HepG2 (cell line): ENCODE measurements around the gene NREP. TPM values are rescaled to one million over a fixed set of nuclear protein-coding genes. Genes with fewer than 3 reads are reported as not detected.

Experiments
- ATAC-seq: fragments of 200-7000 bp; cut with Tn5 transposase; 3 replicates; pipeline ENCODE4 v1.9.1; 2020; ENCODE audit warnings: mild to moderate bottlenecking, moderate library complexity
- BruUV-seq: library from RNA; stranded (reverse); fragments of 400-500 nt; replicated peaks from 2 replicates; lab custom pipeline; 2021; lab: Mats Ljungman, UMichigan
- CTCF ChIA-PET: fragments of 300-600 bp; formaldehyde crosslinking; extraction: SDS; loops from one replicate; lab custom pipeline; 2021; ENCODE audit warnings: low total read pairs, inconsistent platforms, low intra/inter-chr PET ratio; lab: Yijun Ruan, JAX
- POLR2A ChIA-PET: fragments of 350-600 bp; sonication (Branson Sonifier 250); formaldehyde crosslinking; loops from one replicate; lab custom pipeline; 2020; ENCODE audit warnings: antibody characterized with exemption, inconsistent platforms; lab: Yijun Ruan, JAX
- DNase-seq: peaks from one replicate; pipeline ENCODE4 v3.0.0-alpha.2; 2015; ENCODE audit warnings: low spot score
- FAIRE-seq: peaks from 3 replicates; lab custom pipeline; 2011; peaks lifted over from hg19 to GRCh38; lab: Jason Lieb, UNC
- H2AFZ ChIP-seq: one replicate; pipeline ENCODE4 v1.6.1; 2011; ENCODE audit warnings: low read length, inconsistent platforms
- H3K27ac ChIP-seq: fragments of 300-600 bp; 3 replicates; pipeline ENCODE4 v1.8.0; 2011; ENCODE audit warnings: mixed run types, mild to moderate bottlenecking, mixed read lengths, low read length, inconsistent platforms; ENCODE audit not compliant: insufficient read depth; ENCODE audit errors: extremely low read length
- H3K27me3 ChIP-seq, 2 experiments: fragments of 200-600 bp in 1 of 2; 2 replicates in 1 of 2; 3 replicates in 1 of 2; pipeline versions ENCODE4 v1.6.0 to v1.8.0; 2011; ENCODE audit warnings: low read length in 2 of 2, mild to moderate bottlenecking in 2 of 2, moderate library complexity in 2 of 2, inconsistent platforms in 1 of 2; ENCODE audit not compliant: insufficient read depth in 2 of 2, control insufficient read depth in 1 of 2
- H3K36me3 ChIP-seq, 2 experiments: fragments of 200-600 bp in 1 of 2; replicated peaks in 1 of 2; 2 replicates in 1 of 2; 3 replicates in 1 of 2; pipeline versions ENCODE4 v1.5.1 to v1.8.0; 2011; ENCODE audit warnings: low read length in 2 of 2, inconsistent platforms in 1 of 2; ENCODE audit not compliant: insufficient read depth in 2 of 2, control insufficient read depth in 1 of 2
- H3K4me1 ChIP-seq: 2 replicates; pipeline ENCODE4 v1.5.1; 2012; ENCODE audit warnings: low read length, inconsistent platforms; ENCODE audit not compliant: insufficient read depth
- H3K4me2 ChIP-seq: 2 replicates; pipeline ENCODE4 v1.6.0; 2011; ENCODE audit warnings: low read depth, low read length, inconsistent platforms
- H3K4me3 ChIP-seq, 3 experiments: fragments of 200-600 bp in 1 of 3; sonication (generic), shearing (Covaris generic) in 1 of 3; replicated peaks in 1 of 3; 2 replicates each; pipeline ENCODE4 v1.5.1; 2011 to 2016; ENCODE audit warnings: low read length in 3 of 3, inconsistent platforms in 2 of 3, low read depth in 2 of 3, mild to moderate bottlenecking in 2 of 3, control low read depth in 1 of 3, mixed read lengths in 1 of 3; ENCODE audit not compliant: insufficient read depth in 1 of 3
- H3K79me2 ChIP-seq: one replicate; pipeline ENCODE4 v1.6.1; 2011; ENCODE audit warnings: low read length, inconsistent platforms; ENCODE audit not compliant: insufficient read depth
- H3K9ac ChIP-seq: 2 replicates; pipeline ENCODE4 v1.6.0; 2011; ENCODE audit warnings: mild to moderate bottlenecking, low read depth, low read length, inconsistent platforms; ENCODE audit not compliant: insufficient read depth
- H3K9me3 ChIP-seq: 2 replicates; pipeline ENCODE4 v1.5.1; 2012; ENCODE audit warnings: mild to moderate bottlenecking, low read length
- H4K20me1 ChIP-seq: 2 replicates; pipeline ENCODE4 v1.6.0; 2011; ENCODE audit warnings: inconsistent platforms, mild to moderate bottlenecking, low read length, moderate library complexity; ENCODE audit not compliant: insufficient read depth
- AGO1 ChIP-seq: fragments of 200-400 bp; formaldehyde crosslinking; IDR thresholded peaks from 2 replicates; pipeline ENCODE4 v1.6.1; 2017; ENCODE audit warnings: mild to moderate bottlenecking, low read depth, low read length, moderate library complexity; ENCODE audit not compliant: poor library complexity, severe bottlenecking
- PHB2 ChIP-seq: fragments of 450-650 bp; IDR thresholded peaks from 2 replicates; pipeline ENCODE4 v1.6.1; 2018; ENCODE audit not compliant: partially characterized antibody
- REL ChIP-seq: sonication (generic); formaldehyde crosslinking; conservative IDR thresholded peaks from 2 replicates; pipeline ENCODE4 v1.8.0; 2022; ENCODE audit warnings: mild to moderate bottlenecking, missing genetic modification reagents, moderate library complexity
- REXO4 ChIP-seq: sonication (generic); formaldehyde crosslinking; IDR thresholded peaks from 2 replicates; pipeline ENCODE4 v1.8.0; 2022; ENCODE audit warnings: missing genetic modification reagents, mild to moderate bottlenecking, borderline replicate concordance
- ZNF432 ChIP-seq: sonication (generic); formaldehyde crosslinking; IDR thresholded peaks from 2 replicates; pipeline ENCODE4 v1.5.0; 2020; ENCODE audit warnings: missing genetic modification reagents, mild to moderate bottlenecking, borderline replicate concordance
- ZNF546 ChIP-seq: sonication (generic); formaldehyde crosslinking; conservative IDR thresholded peaks from 2 replicates; pipeline ENCODE4 v1.8.1; 2023; ENCODE audit warnings: mild to moderate bottlenecking, missing genetic modification reagents
- ZNF616 ChIP-seq: sonication (generic); formaldehyde crosslinking; IDR thresholded peaks from 2 replicates; pipeline ENCODE4 v1.5.0; 2020; ENCODE audit warnings: low read depth, mild to moderate bottlenecking, missing genetic modification reagents
- ZNF737 ChIP-seq: sonication (generic); formaldehyde crosslinking; IDR thresholded peaks from 2 replicates; pipeline ENCODE4 v1.5.0; 2020; ENCODE audit warnings: missing genetic modification reagents, mild to moderate bottlenecking, borderline replicate concordance
- ZNF839 ChIP-seq: sonication (generic); formaldehyde crosslinking; IDR thresholded peaks from 2 replicates; pipeline ENCODE4 v1.4.0; 2020; ENCODE audit warnings: missing genetic modification reagents, mild to moderate bottlenecking, borderline replicate concordance
- ZSCAN25 ChIP-seq: sonication (generic); formaldehyde crosslinking; IDR thresholded peaks from 2 replicates; pipeline ENCODE4 v1.8.0; 2022; ENCODE audit warnings: mild to moderate bottlenecking, missing genetic modification reagents
- WGBS: methylation state at CpG from one replicate; pipeline ENCODE4 v1.1.6; 2017; ENCODE audit warnings: low lambda C conversion rate; 5-methylcytosine and 5-hydroxymethylcytosine counted together
- in situ Hi-C: cut with HindIII; loops from 2 replicates; pipeline ENCODE4 v1.10.0; 2017; ENCODE audit warnings: low pct_unique_long_range_greater_than_20kb; ENCODE audit not compliant: extremely low pct_ligation_motif_present
- intact Hi-C: fragments of 100-400 bp; cut with micrococcal nuclease; formaldehyde crosslinking; loops from one replicate; pipeline ENCODE4 v1.10.0; 2022; ENCODE audit not compliant: unreplicated experiment
- polyA plus RNA-seq, 8 experiments: library from polyadenylated mRNA; depleted of rRNA in 3 of 8; stranded (reverse) in 7 of 8; unstranded in 1 of 8; fragments of >200 nt; fragmentation: Illumina TruSeq in 4 of 8; extraction: Trizol in 4 of 8; gene quantifications; 2 replicates each; pipeline versions ENCODE4 v1.2.1 to v1.2.3, GENCODE V29; 2011 to 2016; ENCODE audit warnings: low read depth in 4 of 8, missing spikeins in 1 of 8, mixed read lengths in 1 of 8; ENCODE audit not compliant: insufficient read depth in 1 of 8
- total RNA-seq, 5 experiments: library from RNA; depleted of rRNA; stranded (reverse); fragments of >200 nt; fragmentation: Illumina TruSeq; extraction: Trizol; gene quantifications; 2 replicates each; pipeline ENCODE4 v1.2.3, GENCODE V29; 2016; ENCODE audit warnings: low read depth in 1 of 5
- TF ChIP-seq, protein P1 (sequence below): sonication (generic); formaldehyde crosslinking; IDR thresholded peaks from 2 replicates; pipeline ENCODE4 v1.8.0; 2022; ENCODE audit warnings: low read depth, missing genetic modification reagents
- TF ChIP-seq, protein P2 (sequence below), 2 experiments: sonication (generic) in 1 of 2; formaldehyde crosslinking in 1 of 2; IDR thresholded peaks; 2 replicates each; pipeline versions ENCODE4 v1.6.1 to v1.9.0; 2014 to 2022; ENCODE audit warnings: antibody characterized with exemption in 1 of 2, borderline replicate concordance in 1 of 2, inconsistent platforms in 1 of 2, low read depth in 1 of 2, missing genetic modification reagents in 1 of 2
- TF ChIP-seq, protein P3 (sequence below): sonication (generic); formaldehyde crosslinking; conservative IDR thresholded peaks from 2 replicates; pipeline ENCODE4 v1.4.0; 2020; ENCODE audit warnings: missing genetic modification reagents

Gene NREP
- total and polyA plus RNA-seq, 2 of the 13 experiments (the other 11 are each of a cell fraction or from before 2014, with no cell fraction given) = 40.5 to 102 TPM

DNA sequence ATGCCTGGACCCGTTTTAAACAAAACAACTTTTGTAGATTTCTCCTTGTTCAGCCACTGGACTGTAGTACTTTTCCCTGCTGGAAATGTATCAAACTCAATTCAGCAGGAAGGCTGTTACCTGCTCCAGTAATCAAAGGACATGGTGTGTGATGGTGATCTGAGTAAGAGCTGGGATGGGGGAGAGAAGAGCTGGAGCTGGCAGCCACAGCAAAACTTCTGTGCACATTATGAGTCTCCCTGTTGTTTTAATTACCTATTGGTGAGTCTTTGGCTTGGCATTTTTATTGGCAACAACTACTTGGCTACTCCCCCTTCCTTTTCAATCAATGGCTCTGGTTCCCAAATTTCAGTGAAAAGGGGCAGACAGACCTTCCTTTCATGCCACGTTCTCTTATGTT is 9.7 kb downstream of the NREP start (continued):
- no peak for TF ChIP-seq ZNF616
- TF ChIP-seq PHB2 = no peak
- TF ChIP-seq ZNF839 (CRISPR knock-in tag) = no peak
- TF ChIP-seq ZSCAN25 (CRISPR knock-in tag) = no peak
- TF ChIP-seq REXO4 (CRISPR knock-in tag) = no peak
- no peak for TF ChIP-seq ZNF432
- TF ChIP-seq, protein P1, sequence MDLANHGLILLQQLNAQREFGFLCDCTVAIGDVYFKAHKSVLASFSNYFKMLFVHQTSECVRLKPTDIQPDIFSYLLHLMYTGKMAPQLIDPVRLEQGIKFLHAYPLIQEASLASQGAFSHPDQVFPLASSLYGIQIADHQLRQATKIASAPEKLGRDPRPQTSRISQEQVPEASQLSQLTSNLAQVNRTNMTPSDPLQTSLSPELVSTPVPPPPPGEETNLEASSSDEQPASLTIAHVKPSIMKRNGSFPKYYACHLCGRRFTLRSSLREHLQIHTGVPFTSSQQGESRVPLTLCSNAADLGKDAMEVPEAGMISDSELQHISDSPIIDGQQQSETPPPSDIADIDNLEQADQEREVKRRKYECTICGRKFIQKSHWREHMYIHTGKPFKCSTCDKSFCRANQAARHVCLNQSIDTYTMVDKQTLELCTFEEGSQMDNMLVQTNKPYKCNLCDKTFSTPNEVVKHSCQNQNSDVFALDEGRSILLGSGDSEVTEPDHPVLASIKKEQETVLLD = no peak
- TF ChIP-seq ZNF737 (CRISPR knock-in tag) = no peak

DNA sequence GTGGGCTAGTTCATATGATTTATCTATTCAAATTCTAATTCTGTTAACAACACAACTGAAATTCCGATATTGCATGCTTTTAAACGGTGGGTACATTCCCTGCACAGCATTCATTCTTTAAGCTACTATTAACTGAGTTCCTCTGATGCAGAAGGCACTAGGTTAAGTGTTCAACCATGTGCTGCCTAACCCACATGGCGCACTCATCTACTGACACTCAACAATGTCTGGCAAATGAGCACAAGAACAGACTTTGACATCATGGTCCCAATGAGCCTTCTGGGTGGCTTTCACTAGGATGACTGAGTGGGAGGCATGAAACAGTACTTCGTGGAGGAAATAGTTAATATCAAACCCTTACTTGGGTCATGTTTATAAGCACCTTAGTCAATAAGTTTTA is 10.2 kb downstream of the NREP start:
- FAIRE-seq (no peak), DNase-seq (no peak), ATAC-seq (no peak)
- Histone ChIP-seq H3K9me3 (no peaks in the 10 kb centered on the region), H3K4me2 (no peak overlapping the region), H3K36me3 (peaks cover 0 to 6% of the 10 kb centered on the region in 2 experiments; a peak in 1 of 5 replicates), H3K4me1 (peaks cover 36% of the 10 kb centered on the region), H4K20me1 (no peaks in the 10 kb centered on the region), H3K27ac (no peak overlapping the region), H3K27me3 (no peaks in the 10 kb centered on the region), H3K79me2 (peaks cover 4% of the 10 kb centered on the region), H3K9ac (no peak overlapping the region), H3K4me3 (no peak overlapping the region), H2AFZ (no peak overlapping the region)
- no TSS peak for BruUV-seq
- intact Hi-C loops = no loop called here
- TF ChIP-seq AGO1 (no peak), ZNF546 (CRISPR knock-in tag) (no peak), REL (CRISPR knock-in tag) (no peak)
- TF ChIP-seq, protein P2, sequence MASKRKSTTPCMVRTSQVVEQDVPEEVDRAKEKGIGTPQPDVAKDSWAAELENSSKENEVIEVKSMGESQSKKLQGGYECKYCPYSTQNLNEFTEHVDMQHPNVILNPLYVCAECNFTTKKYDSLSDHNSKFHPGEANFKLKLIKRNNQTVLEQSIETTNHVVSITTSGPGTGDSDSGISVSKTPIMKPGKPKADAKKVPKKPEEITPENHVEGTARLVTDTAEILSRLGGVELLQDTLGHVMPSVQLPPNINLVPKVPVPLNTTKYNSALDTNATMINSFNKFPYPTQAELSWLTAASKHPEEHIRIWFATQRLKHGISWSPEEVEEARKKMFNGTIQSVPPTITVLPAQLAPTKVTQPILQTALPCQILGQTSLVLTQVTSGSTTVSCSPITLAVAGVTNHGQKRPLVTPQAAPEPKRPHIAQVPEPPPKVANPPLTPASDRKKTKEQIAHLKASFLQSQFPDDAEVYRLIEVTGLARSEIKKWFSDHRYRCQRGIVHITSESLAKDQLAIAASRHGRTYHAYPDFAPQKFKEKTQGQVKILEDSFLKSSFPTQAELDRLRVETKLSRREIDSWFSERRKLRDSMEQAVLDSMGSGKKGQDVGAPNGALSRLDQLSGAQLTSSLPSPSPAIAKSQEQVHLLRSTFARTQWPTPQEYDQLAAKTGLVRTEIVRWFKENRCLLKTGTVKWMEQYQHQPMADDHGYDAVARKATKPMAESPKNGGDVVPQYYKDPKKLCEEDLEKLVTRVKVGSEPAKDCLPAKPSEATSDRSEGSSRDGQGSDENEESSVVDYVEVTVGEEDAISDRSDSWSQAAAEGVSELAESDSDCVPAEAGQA (IDR thresholded peaks at IDR 0.05; ENCODE audit: low read depth) = no peak
- TF ChIP-seq, protein P2 (CRISPR knock-in tag; IDR thresholded peaks at IDR 0.05; ENCODE audit: borderline replicate concordance) = no peak
- TF ChIP-seq, protein P3, sequence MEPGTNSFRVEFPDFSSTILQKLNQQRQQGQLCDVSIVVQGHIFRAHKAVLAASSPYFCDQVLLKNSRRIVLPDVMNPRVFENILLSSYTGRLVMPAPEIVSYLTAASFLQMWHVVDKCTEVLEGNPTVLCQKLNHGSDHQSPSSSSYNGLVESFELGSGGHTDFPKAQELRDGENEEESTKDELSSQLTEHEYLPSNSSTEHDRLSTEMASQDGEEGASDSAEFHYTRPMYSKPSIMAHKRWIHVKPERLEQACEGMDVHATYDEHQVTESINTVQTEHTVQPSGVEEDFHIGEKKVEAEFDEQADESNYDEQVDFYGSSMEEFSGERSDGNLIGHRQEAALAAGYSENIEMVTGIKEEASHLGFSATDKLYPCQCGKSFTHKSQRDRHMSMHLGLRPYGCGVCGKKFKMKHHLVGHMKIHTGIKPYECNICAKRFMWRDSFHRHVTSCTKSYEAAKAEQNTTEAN (CRISPR knock-in tag) = no peak
- 92% methylated on average over 4 of the region's 4 CpGs for WGBS
- in situ Hi-C loops = no loop called here
- ChIA-PET POLR2A (interaction anchor here (1.4 kb wide), 1 partner anchor 11 kb away, joined by 6 read pairs; no protein-coding TSS in a partner anchor), CTCF (no interaction called here)
